Measurements from ENCODE around the gene KRT77.
A peak's percentile ranks its signal among the peaks of the same experiment; 100 is the strongest.
"Not testable (repeated sequence)": the region's sequence is repeated elsewhere in the genome, so short reads cannot be mapped to it uniquely, and the experiment has no call there.

Gene KRT77

GRCh38 chr12:52703424-52703823 lies at the start of gene KRT77:
Gene KRT77, minus strand, starts transcription at chr12:52703524. Its CDS starts 90 bp downstream, at chr12:52703434.
- DNase-seq: no peak

- DNase-seq: no peak
Observed at GRCh38 chr12:52752516-52752915, 49.2 kb upstream of the KRT77 start.

- DNase-seq: no peak
Observed at GRCh38 chr12:52751795-52752194, 48.5 kb upstream of the KRT77 start.

GRCh38 chr12:52750532-52750931 lies 47.2 kb upstream of the KRT77 start:
- DNase-seq: not testable (repeated sequence)

- DNase-seq: no peak
Observed at GRCh38 chr12:52749827-52750226, 46.5 kb upstream of the KRT77 start.

- DNase-seq: no peak
Observed at GRCh38 chr12:52748578-52748977, 45.3 kb upstream of the KRT77 start.

- DNase-seq: no peak
Observed at GRCh38 chr12:52745554-52745953, 42.2 kb upstream of the KRT77 start.

GRCh38 chr12:52744493-52745156 lies 41.3 kb upstream of the KRT77 start:
- no peak for DNase-seq

- DNase-seq: no peak
Observed at GRCh38 chr12:52742822-52743457, 39.6 kb upstream of the KRT77 start.

GRCh38 chr12:52742196-52742580 lies 38.9 kb upstream of the KRT77 start:
- DNase-seq: no peak

GRCh38 chr12:52741375-52742195 lies 38.3 kb upstream of the KRT77 start:
- no peak for DNase-seq

- DNase-seq: peak in 1 of 3 experiments; percentile 45
Observed at GRCh38 chr12:52740584-52740983, 37.3 kb upstream of the KRT77 start.

GRCh38 chr12:52739963-52740362 lies 36.6 kb upstream of the KRT77 start:
- peak in 1 of 3 experiments; percentile 17 for DNase-seq

- DNase-seq: no peak
Observed at GRCh38 chr12:52735816-52736632, 32.7 kb upstream of the KRT77 start.

GRCh38 chr12:52735106-52735505 lies 31.8 kb upstream of the KRT77 start:
- no peak for DNase-seq

GRCh38 chr12:52730793-52731192 lies 27.5 kb upstream of the KRT77 start:
- DNase-seq: no peak

GRCh38 chr12:52730383-52730782 lies 27.1 kb upstream of the KRT77 start:
- DNase-seq: no peak

- peak in 1 of 3 experiments; percentile 8 for DNase-seq
Observed at GRCh38 chr12:52729147-52729546, 25.8 kb upstream of the KRT77 start.

GRCh38 chr12:52728374-52728773 lies 25.1 kb upstream of the KRT77 start:
- DNase-seq: no peak

GRCh38 chr12:52727037-52727436 lies 23.7 kb upstream of the KRT77 start:
- DNase-seq: no peak

- no peak for DNase-seq
Observed at GRCh38 chr12:52726451-52726850, 23.1 kb upstream of the KRT77 start.

GRCh38 chr12:52724384-52724783 lies 21.1 kb upstream of the KRT77 start:
- DNase-seq: no peak

- DNase-seq: no peak
Observed at GRCh38 chr12:52722680-52723079, 19.4 kb upstream of the KRT77 start.

All from NCI-H1417 (cell line).